Suppressor macrophage treated with lipopolysaccharide for 1 hour (primary cell): Measurements from ENCODE around the gene SLC7A8.
A peak's percentile ranks its signal among the peaks of the same experiment; 100 is the strongest.
"Not testable (repeated sequence)": the region's sequence is repeated elsewhere in the genome, so short reads cannot be mapped to it uniquely, and the experiment has no call there.

Experiments used
- DNase-seq, 3 donors: peaks; one replicate each; pipeline ENCODE4 v3.0.0-alpha.2; 2020 to 2022

SLC7A8 gene

GRCh38 chr14:23183479-23183878 lies at the start of gene SLC7A8:
Gene SLC7A8, minus strand, starts transcription at chr14:23183660. Its CDS starts 746 bp downstream, at chr14:23182914.
- DNase-seq, result peak; percentile 48 to 71 (median 64)

- not testable (repeated sequence) for DNase-seq
Measured at GRCh38 chr14:23232241-23232808, 48.9 kb upstream of the SLC7A8 start.

GRCh38 chr14:23228812-23229211 lies 45.4 kb upstream of the SLC7A8 start:
- DNase-seq, result peak; percentile 4 to 50 (median 41)

- DNase-seq, result no peak
Measured at GRCh38 chr14:23227566-23227965, 44.1 kb upstream of the SLC7A8 start.

- not testable (repeated sequence) for DNase-seq
Measured at GRCh38 chr14:23224958-23225357, 41.5 kb upstream of the SLC7A8 start.

- no peak for DNase-seq
Measured at GRCh38 chr14:23219075-23219474, 35.6 kb upstream of the SLC7A8 start.

- peak; percentile 30 to 45 (median 36) for DNase-seq
Measured at GRCh38 chr14:23217032-23218020, 33.9 kb upstream of the SLC7A8 start.

GRCh38 chr14:23215421-23215820 lies 32.0 kb upstream of the SLC7A8 start:
- DNase-seq, result no peak

- DNase-seq, result no peak
Measured at GRCh38 chr14:23209651-23210423, 26.4 kb upstream of the SLC7A8 start.

- no peak for DNase-seq
Measured at GRCh38 chr14:23208324-23208723, 24.9 kb upstream of the SLC7A8 start.

- DNase-seq, result no peak
Measured at GRCh38 chr14:23207146-23207540, 23.7 kb upstream of the SLC7A8 start.

- no peak for DNase-seq
Measured at GRCh38 chr14:23206422-23207145, 23.1 kb upstream of the SLC7A8 start.

- no peak for DNase-seq
Measured at GRCh38 chr14:23202001-23202400, 18.5 kb upstream of the SLC7A8 start.

- DNase-seq, result not testable (repeated sequence)
Measured at GRCh38 chr14:23199141-23199540, 15.7 kb upstream of the SLC7A8 start.

GRCh38 chr14:23196487-23196886 lies 13.0 kb upstream of the SLC7A8 start:
- peak in 1 of 3 donors; percentile 24 for DNase-seq

- DNase-seq, result no peak
Measured at GRCh38 chr14:23195552-23196101, 12.2 kb upstream of the SLC7A8 start.

GRCh38 chr14:23193432-23193831 lies 10.0 kb upstream of the SLC7A8 start:
- no peak for DNase-seq

GRCh38 chr14:23187925-23188324 lies 4.5 kb upstream of the SLC7A8 start:
- DNase-seq, result no peak

- DNase-seq, result peak; percentile 71 to 83 (median 82)
Measured at GRCh38 chr14:23186913-23187654, 3.6 kb upstream of the SLC7A8 start.

GRCh38 chr14:23185063-23185462 lies 1.6 kb upstream of the SLC7A8 start:
- DNase-seq, result peak; percentile 45 to 82 (median 74)

GRCh38 chr14:23183158-23183470 lies 346 bp downstream of the SLC7A8 start:
- DNase-seq, result no peak
